HG03097 (cell line): ENCODE measurements around the gene AOPEP.

Experiments used
- ATAC-seq: cut with Tn5 transposase; IDR thresholded peaks from one replicate; pipeline ENCODE4 v1.9.1; 2021; ENCODE audit not compliant: unreplicated experiment, low FRiP score

The AOPEP gene

GRCh38 chr9:94807556-94807955, 81.1 kb downstream of the AOPEP start:
- no peak for ATAC-seq

- no peak for ATAC-seq
These were observed 82.6 kb downstream of the AOPEP start for GRCh38 chr9:94808926-94809700.

GRCh38 chr9:94809778-94810177, 83.3 kb downstream of the AOPEP start:
- ATAC-seq, result no peak

GRCh38 chr9:94811074-94811473, 84.6 kb downstream of the AOPEP start:
- no peak for ATAC-seq

- ATAC-seq, result no peak
These were observed 85.8 kb downstream of the AOPEP start for GRCh38 chr9:94812343-94812742.

- ATAC-seq, result no peak
These were observed 86.9 kb downstream of the AOPEP start for GRCh38 chr9:94813379-94813778.

GRCh38 chr9:94817291-94818177, 91.0 kb downstream of the AOPEP start:
- no peak for ATAC-seq

- no peak for ATAC-seq
These were observed 91.7 kb downstream of the AOPEP start for GRCh38 chr9:94818178-94818541.

GRCh38 chr9:94819161-94819687, 92.7 kb downstream of the AOPEP start:
- ATAC-seq, result no peak

GRCh38 chr9:94821098-94821887, 94.8 kb downstream of the AOPEP start:
- peak; percentile 60 for ATAC-seq

GRCh38 chr9:94822273-94822672, 95.8 kb downstream of the AOPEP start:
- ATAC-seq, result no peak

GRCh38 chr9:94823710-94824109, 97.2 kb downstream of the AOPEP start:
- no peak for ATAC-seq

- ATAC-seq, result no peak
These were observed 97.9 kb downstream of the AOPEP start for GRCh38 chr9:94824411-94824810.

- ATAC-seq, result no peak
These were observed 98.6 kb downstream of the AOPEP start for GRCh38 chr9:94824913-94825610.

GRCh38 chr9:94825611-94825958, 99.1 kb downstream of the AOPEP start:
- no peak for ATAC-seq

- no peak for ATAC-seq
These were observed 99.5 kb downstream of the AOPEP start for GRCh38 chr9:94826044-94826443.

- no peak for ATAC-seq
These were observed 100.3 kb downstream of the AOPEP start for GRCh38 chr9:94826644-94827410.

- ATAC-seq, result no peak
These were observed 101.2 kb downstream of the AOPEP start for GRCh38 chr9:94827584-94828304.
